ENCODE measurements around the gene KLHL40. TPM values are rescaled to one million over a fixed set of nuclear protein-coding genes. Genes with fewer than 3 reads are reported as not detected.
A peak's percentile ranks its signal among the peaks of the same experiment; 100 is the strongest.

The KLHL40 gene
- total RNA-seq, 4 donors from 2014 or later, result 0.17 TPM; not detected in 3

- no peaks in the 10 kb centered on the region for H3K27me3 ChIP-seq
- H3K36me3 ChIP-seq, result no peaks in the 10 kb centered on the region
- H3K4me1 ChIP-seq, result peaks cover 0 to 11% (median 8%) of the 10 kb centered on the region in 4 donors
- DNase-seq (ENCODE audit: extremely low spot score), result no peak
- no peak for TF ChIP-seq POLR2A (IDR thresholded peaks at IDR 0.05; ENCODE audit: low read depth)
- TF ChIP-seq CTCF (IDR thresholded peaks at IDR 0.05), result no peak
- TF ChIP-seq POLR2AphosphoS5 (IDR thresholded peaks at IDR 0.05), result no peak
- no peak for TF ChIP-seq EP300 (IDR thresholded peaks at IDR 0.05)
- 76% methylated on average over 6 of the region's 11 CpGs for WGBS
- H3K4me3 ChIP-seq, result no peak overlapping the region
- intact Hi-C loops (cut with DNase I), result no loop called here
- no peak overlapping the region for H3K27ac ChIP-seq (replicated peaks in 1 of 4)
- no peaks in the 10 kb centered on the region for H3K9me3 ChIP-seq
These were observed 45.0 kb downstream of the KLHL40 start for GRCh38 chr3:42730294-42730693.

GRCh38 chr3:42730706-42731420 lies 45.5 kb downstream of the KLHL40 start:
- peaks cover 0 to 11% (median 8%) of the 10 kb centered on the region in 4 donors for H3K4me1 ChIP-seq
- DNase-seq (ENCODE audit: extremely low spot score), result no peak
- no peaks in the 10 kb centered on the region for H3K36me3 ChIP-seq
- intact Hi-C loops (cut with DNase I), result no loop called here
- no peaks in the 10 kb centered on the region for H3K27me3 ChIP-seq
- peak overlapping the region in 1 of 4 donors; percentile 7 for H3K27ac ChIP-seq (replicated peaks in 1 of 4)
- no peak for TF ChIP-seq CTCF (IDR thresholded peaks at IDR 0.05)
- H3K4me3 ChIP-seq, result no peak overlapping the region
- WGBS, result 91% methylated on average over 3 of the region's 3 CpGs
- no peaks in the 10 kb centered on the region for H3K9me3 ChIP-seq

- peaks cover 0 to 11% (median 9%) of the 10 kb centered on the region in 4 donors for H3K4me1 ChIP-seq
- H3K27me3 ChIP-seq, result no peaks in the 10 kb centered on the region
- peak overlapping the region in 2 of 4 donors; percentile 35 to 40 for H3K27ac ChIP-seq (replicated peaks in 1 of 4)
- H3K4me3 ChIP-seq, result no peak overlapping the region
- 95% methylated on average over 6 of the region's 6 CpGs for WGBS
- intact Hi-C loops (cut with DNase I), result no loop called here
- DNase-seq (ENCODE audit: extremely low spot score), result no peak
- TF ChIP-seq POLR2AphosphoS5 (IDR thresholded peaks at IDR 0.05) (no peak), POLR2A (IDR thresholded peaks at IDR 0.05; ENCODE audit: low read depth) (no peak), EP300 (IDR thresholded peaks at IDR 0.05) (no peak), CTCF (IDR thresholded peaks at IDR 0.05) (no peak)
- no peaks in the 10 kb centered on the region for H3K9me3 ChIP-seq
- H3K36me3 ChIP-seq, result no peaks in the 10 kb centered on the region
These were observed 46.3 kb downstream of the KLHL40 start for GRCh38 chr3:42731476-42732195.

- no peaks in the 10 kb centered on the region for H3K36me3 ChIP-seq
- no peak for DNase-seq (ENCODE audit: extremely low spot score)
- intact Hi-C loops (cut with DNase I), result no loop called here
- peak overlapping the region in 3 of 4 donors; percentile 19 to 43 (median 40) for H3K27ac ChIP-seq (replicated peaks in 1 of 4)
- no peak overlapping the region for H3K4me3 ChIP-seq
- TF ChIP-seq CTCF (IDR thresholded peaks at IDR 0.05), result no peak
- TF ChIP-seq POLR2A (IDR thresholded peaks at IDR 0.05; ENCODE audit: low read depth), result no peak
- no peak for TF ChIP-seq POLR2AphosphoS5 (IDR thresholded peaks at IDR 0.05)
- no peak for TF ChIP-seq EP300 (IDR thresholded peaks at IDR 0.05)
- H3K9me3 ChIP-seq, result no peaks in the 10 kb centered on the region
- WGBS, result 69% methylated on average over 4 of the region's 4 CpGs
- H3K27me3 ChIP-seq, result no peaks in the 10 kb centered on the region
- H3K4me1 ChIP-seq, result peaks cover 0 to 11% (median 9%) of the 10 kb centered on the region in 4 donors
These were observed 47.0 kb downstream of the KLHL40 start for GRCh38 chr3:42732196-42732828.

Measured in esophagus muscularis mucosa (tissue), 4 donors.